ENCODE measurements around the gene MRPS2.

- TF ChIP-seq, protein P1, sequence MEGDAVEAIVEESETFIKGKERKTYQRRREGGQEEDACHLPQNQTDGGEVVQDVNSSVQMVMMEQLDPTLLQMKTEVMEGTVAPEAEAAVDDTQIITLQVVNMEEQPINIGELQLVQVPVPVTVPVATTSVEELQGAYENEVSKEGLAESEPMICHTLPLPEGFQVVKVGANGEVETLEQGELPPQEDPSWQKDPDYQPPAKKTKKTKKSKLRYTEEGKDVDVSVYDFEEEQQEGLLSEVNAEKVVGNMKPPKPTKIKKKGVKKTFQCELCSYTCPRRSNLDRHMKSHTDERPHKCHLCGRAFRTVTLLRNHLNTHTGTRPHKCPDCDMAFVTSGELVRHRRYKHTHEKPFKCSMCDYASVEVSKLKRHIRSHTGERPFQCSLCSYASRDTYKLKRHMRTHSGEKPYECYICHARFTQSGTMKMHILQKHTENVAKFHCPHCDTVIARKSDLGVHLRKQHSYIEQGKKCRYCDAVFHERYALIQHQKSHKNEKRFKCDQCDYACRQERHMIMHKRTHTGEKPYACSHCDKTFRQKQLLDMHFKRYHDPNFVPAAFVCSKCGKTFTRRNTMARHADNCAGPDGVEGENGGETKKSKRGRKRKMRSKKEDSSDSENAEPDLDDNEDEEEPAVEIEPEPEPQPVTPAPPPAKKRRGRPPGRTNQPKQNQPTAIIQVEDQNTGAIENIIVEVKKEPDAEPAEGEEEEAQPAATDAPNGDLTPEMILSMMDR (IDR thresholded peaks at IDR 0.05), result no peak
- TF ChIP-seq EP300 (IDR thresholded peaks at IDR 0.05), result no peak
- no peak for TF ChIP-seq POLR2A (IDR thresholded peaks at IDR 0.05)
- TF ChIP-seq POLR2AphosphoS5 (IDR thresholded peaks at IDR 0.05), result no peak
These were observed 8.7 kb upstream of the MRPS2 start for GRCh38 chr9:135491764-135492163.

All from suprapubic skin (tissue), 4 donors.